ENCODE results near the gene CTDSPL.

The CTDSPL gene

DNA sequence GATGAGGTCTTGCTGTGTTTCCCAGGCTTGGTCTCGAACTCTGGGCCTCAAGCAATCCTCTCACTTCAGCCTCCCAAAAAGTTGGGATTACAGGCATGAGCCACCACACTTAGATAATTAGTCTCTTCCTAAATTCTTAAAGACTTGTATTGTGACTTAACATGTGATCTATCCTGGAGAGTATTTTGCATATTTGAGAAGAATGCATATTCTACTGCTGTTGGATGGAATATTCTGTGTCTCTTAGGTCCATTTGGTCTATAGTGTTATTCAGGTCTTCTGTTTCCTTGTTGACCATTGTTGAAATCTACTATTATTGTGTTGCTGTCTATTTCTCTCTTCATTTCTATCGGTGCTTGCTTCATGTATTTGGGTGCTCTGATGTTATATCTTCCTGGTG, 68.8 kb downstream of the CTDSPL start:
- H3K4me3 ChIP-seq (replicated peaks; ENCODE audit: low read depth, low read length): no peak overlapping the region
- H3K27me3 ChIP-seq (replicated peaks; ENCODE audit: control insufficient read depth, insufficient read depth, low read length): no peaks in the 10 kb centered on the region; the same call in 1 of the 2 replicates
- TF ChIP-seq CTCF (IDR thresholded peaks at IDR 0.05; ENCODE audit: insufficient read depth, low read length, poor library complexity, severe bottlenecking): no peak
- no peak for DNase-seq (ENCODE audit: extremely low read depth, insufficient read length)
- H3K36me3 ChIP-seq (ENCODE audit: control insufficient read depth, insufficient read depth, low read length): no peaks in the 10 kb centered on the region

GRCh38 chr3:37932505-37932904, 70.8 kb downstream of the CTDSPL start:
- no peaks in the 10 kb centered on the region for H3K36me3 ChIP-seq (ENCODE audit: control insufficient read depth, insufficient read depth, low read length)
- no peaks in the 10 kb centered on the region; the same call in 1 of the 2 replicates for H3K27me3 ChIP-seq (replicated peaks; ENCODE audit: control insufficient read depth, insufficient read depth, low read length)
- TF ChIP-seq CTCF (IDR thresholded peaks at IDR 0.05; ENCODE audit: insufficient read depth, low read length, poor library complexity, severe bottlenecking): no peak
- no peak overlapping the region for H3K4me3 ChIP-seq (replicated peaks; ENCODE audit: low read depth, low read length)
- DNase-seq (ENCODE audit: extremely low read depth, insufficient read length): no peak

- Histone ChIP-seq H3K36me3 (ENCODE audit: control insufficient read depth, insufficient read depth, low read length) (no peaks in the 10 kb centered on the region), H3K27me3 (replicated peaks; ENCODE audit: control insufficient read depth, insufficient read depth, low read length) (no peaks in the 10 kb centered on the region; the same call in 1 of the 2 replicates), H3K4me3 (replicated peaks; ENCODE audit: low read depth, low read length) (no peak overlapping the region)
- no peak for DNase-seq (ENCODE audit: extremely low read depth, insufficient read length)
- TF ChIP-seq CTCF (IDR thresholded peaks at IDR 0.05; ENCODE audit: insufficient read depth, low read length, poor library complexity, severe bottlenecking): no peak
Measured at GRCh38 chr3:37934631-37935289, 73.1 kb downstream of the CTDSPL start.

DNA sequence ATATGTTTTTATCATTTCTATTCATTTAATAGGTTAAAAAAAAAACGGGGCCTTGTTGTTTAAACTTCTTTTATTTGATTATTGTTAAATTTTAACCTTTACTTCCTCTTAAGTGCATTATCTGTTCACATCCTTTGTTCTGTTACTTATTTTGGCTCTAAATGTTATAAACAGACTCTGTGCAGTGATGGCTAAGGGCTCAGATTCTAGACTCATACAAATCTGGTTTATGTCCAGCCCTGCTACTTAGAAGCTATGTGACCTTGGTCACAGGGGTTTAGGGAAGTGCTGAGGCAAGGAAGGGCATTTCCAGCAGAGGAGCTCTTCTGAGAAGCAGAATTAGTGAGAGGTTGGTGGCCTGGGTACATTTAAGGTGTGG, 73.6 kb downstream of the CTDSPL start:
- Histone ChIP-seq H3K27me3 (replicated peaks; ENCODE audit: control insufficient read depth, insufficient read depth, low read length) (no peaks in the 10 kb centered on the region; the same call in 1 of the 2 replicates), H3K36me3 (ENCODE audit: control insufficient read depth, insufficient read depth, low read length) (no peaks in the 10 kb centered on the region), H3K4me3 (replicated peaks; ENCODE audit: low read depth, low read length) (no peak overlapping the region)
- no peak for DNase-seq (ENCODE audit: extremely low read depth, insufficient read length)
- no peak for TF ChIP-seq CTCF (IDR thresholded peaks at IDR 0.05; ENCODE audit: insufficient read depth, low read length, poor library complexity, severe bottlenecking)

- Histone ChIP-seq H3K4me3 (replicated peaks; ENCODE audit: low read depth, low read length) (no peak overlapping the region), H3K27me3 (replicated peaks; ENCODE audit: control insufficient read depth, insufficient read depth, low read length) (no peaks in the 10 kb centered on the region; the same call in 1 of the 2 replicates), H3K36me3 (ENCODE audit: control insufficient read depth, insufficient read depth, low read length) (no peaks in the 10 kb centered on the region)
- DNase-seq (ENCODE audit: extremely low read depth, insufficient read length): no peak
- no peak for TF ChIP-seq CTCF (IDR thresholded peaks at IDR 0.05; ENCODE audit: insufficient read depth, low read length, poor library complexity, severe bottlenecking)
Measured at GRCh38 chr3:37935756-37936666, 74.3 kb downstream of the CTDSPL start.

Data from GM06990 (cell line).